ENCODE results near the gene CACNA1B.

GRCh38 chr9:137837345-137838278, 40.0 kb upstream of the CACNA1B start:
- TF ChIP-seq CTCF (IDR thresholded peaks at IDR 0.05) (no peak), POLR2A (IDR thresholded peaks at IDR 0.05) (no peak)
